Right ventricle myocardium superior (tissue), 1 donor: Measurements from ENCODE around the gene IER5L. TPM values are rescaled to one million over a fixed set of nuclear protein-coding genes. Genes with fewer than 3 reads are reported as not detected.
"Not testable (repeated sequence)": the region's sequence is repeated elsewhere in the genome, so short reads cannot be mapped to it uniquely, and the experiment has no call there.

Source experiments
- ATAC-seq: fragments of 200-7000 bp; cut with Tn5 transposase; one replicate; pipeline ENCODE4 v1.9.1; 2020; ENCODE audit warnings: mild to moderate bottlenecking; ENCODE audit not compliant: poor library complexity
- DNase-seq: peaks from one replicate; pipeline ENCODE4 v3.0.0-alpha.2; 2020
- intact Hi-C: fragments of 100-400 bp; cut with DNase I; formaldehyde crosslinking; loops from one replicate; pipeline ENCODE4 v1.11.2; 2022
- total RNA-seq: library from RNA; stranded (reverse); fragmentation: NEBNext Ultra II Directional; extraction: Animal tissue kit (Norgen Biotek cat#: 25700); gene quantifications from one replicate; pipeline ENCODE4 v1.2.1, GENCODE V29; 2021
- donor health status: DM: no; HTN: yes; CAD: no; lungs with severe emphysema.

IER5L gene
- total RNA-seq, 1 donor from 2014 or later = 3.5 TPM

DNA sequence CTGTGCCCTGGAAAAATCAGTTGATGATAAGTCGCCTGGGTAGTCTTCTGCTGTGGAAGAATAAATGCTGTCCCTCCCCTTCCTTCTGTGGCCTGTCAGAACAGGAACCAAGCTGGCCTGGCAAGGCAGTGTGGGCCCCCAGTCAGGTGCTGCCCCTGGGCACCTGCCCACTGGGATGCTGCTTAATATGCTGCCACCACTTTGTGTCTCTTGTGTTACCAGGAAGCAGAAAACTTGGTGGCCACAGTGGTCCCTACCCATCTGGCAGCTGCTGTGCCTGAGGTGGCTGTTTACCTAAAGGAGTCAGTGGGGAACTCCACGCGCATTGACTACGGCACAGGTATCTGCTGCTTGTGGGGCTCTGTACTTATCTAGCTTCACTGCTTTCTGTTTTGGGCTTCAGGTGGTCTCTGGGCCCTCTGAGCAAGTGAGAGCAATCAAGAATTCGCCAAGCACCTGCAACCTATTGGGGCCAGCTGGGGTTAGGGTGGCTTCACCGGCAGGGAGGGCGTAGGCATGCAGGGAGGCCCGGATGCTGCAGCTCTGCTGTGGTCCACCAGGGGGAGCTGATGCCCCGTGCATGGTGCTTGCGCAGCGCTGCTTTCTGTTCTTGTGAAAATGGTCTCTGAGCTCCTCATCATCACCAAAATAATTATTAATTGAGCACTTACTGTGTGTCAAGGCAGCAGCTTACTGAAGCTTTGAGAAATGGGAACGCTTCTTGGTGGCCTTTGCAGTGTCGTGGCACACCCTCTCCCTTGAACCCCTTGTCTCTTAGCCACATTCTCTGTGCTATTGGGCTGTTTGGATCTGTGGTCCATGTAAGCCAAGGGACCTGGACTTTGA, 46.5 kb downstream of the IER5L start:
- ATAC-seq (peak; percentile 92), DNase-seq (peak; percentile 88)
- intact Hi-C loops = loop anchor here (5.0 kb wide), 1 partner anchor 656 kb away; no protein-coding TSS in a partner anchor

DNA sequence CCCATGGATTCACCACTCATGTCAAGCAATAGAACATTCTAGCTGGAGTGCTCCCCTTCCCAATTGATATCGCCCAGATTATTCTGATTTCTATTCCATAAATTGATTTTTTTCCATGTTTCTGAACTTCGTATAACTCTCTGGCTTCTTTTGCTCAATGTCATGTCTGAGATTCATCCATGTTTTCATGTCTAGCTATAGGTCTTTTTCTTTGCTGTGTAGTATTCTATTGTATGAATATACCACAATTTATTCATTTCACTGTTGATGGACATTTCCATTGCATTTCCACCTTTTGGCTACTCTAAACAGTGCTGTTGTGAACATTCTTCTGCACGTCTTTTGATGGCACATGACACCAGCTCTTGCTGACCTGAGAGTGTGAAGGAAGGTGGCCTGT, 47.3 kb downstream of the IER5L start:
- ATAC-seq = no peak
- intact Hi-C loops = loop anchor here (5.0 kb wide), 1 partner anchor 657 kb away; no protein-coding TSS in a partner anchor
- DNase-seq = no peak

DNA sequence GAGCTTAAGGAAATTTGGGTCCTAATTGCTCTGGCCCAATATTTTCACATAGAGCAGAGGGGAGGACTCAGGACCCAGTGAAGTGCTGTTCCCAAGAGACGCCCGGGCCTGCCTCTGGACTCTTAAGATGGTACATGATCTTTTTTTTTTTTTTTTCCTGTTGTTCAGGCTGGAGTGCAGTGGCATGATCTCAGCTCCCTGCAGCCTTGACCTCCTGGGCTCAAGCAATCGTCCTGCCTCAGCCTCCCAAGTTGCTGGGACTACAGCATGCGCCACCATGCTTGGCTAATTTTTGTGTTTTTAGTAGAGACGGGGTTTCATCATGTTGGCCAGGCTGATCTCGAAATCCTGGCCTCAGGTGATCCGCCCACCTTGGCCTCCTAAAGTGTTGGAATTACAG, 47.8 kb downstream of the IER5L start:
- intact Hi-C loops = loop anchor here (5.0 kb wide), 1 partner anchor 657 kb away; no protein-coding TSS in a partner anchor
- ATAC-seq = not testable (repeated sequence)

DNA sequence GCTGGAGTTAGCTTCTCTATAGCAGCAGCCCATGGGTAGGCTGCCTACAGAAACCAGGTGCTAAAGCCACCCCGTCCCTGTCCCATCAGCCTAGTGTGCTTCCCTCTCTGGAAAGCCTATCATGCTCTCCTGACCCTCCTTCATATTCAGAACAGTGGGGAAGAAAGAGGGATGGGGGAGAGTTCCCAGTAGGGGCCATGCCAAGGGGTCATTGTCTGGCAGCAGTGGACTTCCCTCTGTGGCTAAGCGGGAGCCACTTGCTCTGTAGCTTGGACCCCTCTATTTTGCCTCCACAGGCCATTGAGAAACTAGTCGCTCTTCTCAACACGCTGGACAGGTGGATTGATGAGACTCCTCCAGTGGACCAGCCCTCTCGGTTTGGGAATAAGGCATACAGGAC, 49.4 kb downstream of the IER5L start:
- intact Hi-C loops = loop anchor here (10.0 kb wide), 1 partner anchor 926 kb away; the partner anchor contains the start of gene GPR107
- no peak for DNase-seq
- ATAC-seq = no peak

More for the DNA sequence above, 47.8 kb downstream of the IER5L start:
- DNase-seq = not testable (repeated sequence)

DNA sequence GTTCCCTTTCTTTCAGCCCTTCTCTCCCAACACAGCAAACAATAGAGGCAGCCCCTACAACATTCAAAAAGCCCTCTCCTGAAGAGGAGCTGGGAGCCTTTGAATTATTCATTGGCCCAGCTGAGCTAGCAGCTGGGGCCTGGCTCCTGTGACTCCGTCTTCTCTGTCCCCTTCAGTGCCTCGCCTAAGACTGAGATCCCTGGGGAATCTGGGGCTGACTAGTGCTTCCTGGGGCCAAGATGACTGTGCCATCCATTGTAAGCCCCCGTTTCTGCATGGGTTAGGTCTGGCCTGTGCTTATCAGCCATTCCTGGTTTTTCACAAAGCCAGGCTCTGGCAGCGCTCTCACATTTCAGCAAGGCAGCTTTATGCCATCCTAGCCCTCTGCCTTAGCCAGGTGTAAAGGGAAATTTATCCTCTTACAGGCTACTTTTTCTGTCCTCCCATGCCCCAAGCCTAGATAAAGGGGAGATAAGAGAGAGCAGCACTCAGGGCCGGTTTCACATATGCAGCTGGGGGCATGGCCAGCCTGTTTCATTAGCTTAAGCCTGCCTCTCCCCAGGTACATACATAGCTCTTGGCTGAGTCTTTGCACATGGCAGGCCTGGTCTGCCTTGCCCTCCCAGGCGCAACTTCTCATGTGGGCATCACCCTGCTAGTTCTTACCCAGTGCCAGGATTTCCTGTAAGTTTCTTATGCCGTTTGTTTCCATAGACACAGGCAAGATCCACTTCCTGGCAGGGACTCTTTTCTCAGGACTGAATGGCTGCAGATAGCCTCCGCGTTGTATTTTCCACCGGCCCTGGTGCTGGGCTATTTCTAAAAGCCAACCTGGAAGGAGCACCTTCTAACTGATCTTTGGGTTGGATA, 51.1 kb downstream of the IER5L start:
- ATAC-seq (no peak), DNase-seq (no peak)
- intact Hi-C loops = loop anchor here (10.0 kb wide), 1 partner anchor 928 kb away; the partner anchor contains the start of gene GPR107

Other genes starting within 250 kb of the IER5L start
- 6.4 TPM for gene DOLK, start 230.7 kb downstream of the IER5L start, total RNA-seq
- 21.0 TPM for gene NUP188, start 230.6 kb downstream of the IER5L start, total RNA-seq
- 30.8 TPM for gene SH3GLB2, start 149.9 kb downstream of the IER5L start, total RNA-seq
- gene MIGA2, start 141.6 kb downstream of the IER5L start, total RNA-seq = 32.8 TPM
- 4.4 TPM for gene DOLPP1, start 97.2 kb downstream of the IER5L start, total RNA-seq
- 85.4 TPM for gene CRAT, start 67.5 kb downstream of the IER5L start, total RNA-seq
- gene PTPA, start 66.8 kb downstream of the IER5L start, total RNA-seq = 179 TPM